Effector memory CD4-positive, alpha-beta T cell (primary cell): Measurements from ENCODE around the gene TNFAIP8L3.

ENCODE experiments used
- DNase-seq, 3 donors: peaks; one replicate each; pipeline ENCODE4 v3.0.0-alpha.2; 2020
- H3K27ac ChIP-seq: 2 replicates; pipeline ENCODE4 v1.7.0; 2013; ENCODE audit warnings: mild to moderate bottlenecking, low read length, moderate library complexity; ENCODE audit not compliant: insufficient read depth, poor library complexity, severe bottlenecking
- H3K27me3 ChIP-seq: replicated peaks from 2 replicates; pipeline ENCODE4 v1.7.0; 2013; ENCODE audit warnings: mild to moderate bottlenecking, low read length; ENCODE audit not compliant: insufficient read depth, control insufficient read depth, poor library complexity, severe bottlenecking
- H3K36me3 ChIP-seq: 2 replicates; pipeline ENCODE4 v1.7.0; 2013; ENCODE audit warnings: mild to moderate bottlenecking, low read length, moderate library complexity; ENCODE audit not compliant: control insufficient read depth, insufficient read depth
- H3K4me1 ChIP-seq: 2 replicates; pipeline ENCODE4 v1.7.0; 2013; ENCODE audit warnings: low read length, mild to moderate bottlenecking; ENCODE audit not compliant: control insufficient read depth, insufficient read depth, poor library complexity, severe bottlenecking
- H3K4me3 ChIP-seq: 2 replicates; pipeline ENCODE4 v1.7.0; 2013; ENCODE audit warnings: low read length, low read depth, mild to moderate bottlenecking; ENCODE audit not compliant: insufficient read depth, poor library complexity, severe bottlenecking
- H3K9me3 ChIP-seq: 2 replicates; pipeline ENCODE4 v1.7.0; 2013; ENCODE audit warnings: mild to moderate bottlenecking, low read length, moderate library complexity; ENCODE audit not compliant: control insufficient read depth

TNFAIP8L3 gene

GRCh38 chr15:51023499-51023898, 71.2 kb downstream of the TNFAIP8L3 start:
- Histone ChIP-seq H3K27me3 (no peaks in the 10 kb centered on the region), H3K27ac (no peak overlapping the region), H3K9me3 (no peaks in the 10 kb centered on the region), H3K36me3 (no peaks in the 10 kb centered on the region), H3K4me3 (no peak overlapping the region), H3K4me1 (no peaks in the 10 kb centered on the region)
- no peak for DNase-seq

DNA sequence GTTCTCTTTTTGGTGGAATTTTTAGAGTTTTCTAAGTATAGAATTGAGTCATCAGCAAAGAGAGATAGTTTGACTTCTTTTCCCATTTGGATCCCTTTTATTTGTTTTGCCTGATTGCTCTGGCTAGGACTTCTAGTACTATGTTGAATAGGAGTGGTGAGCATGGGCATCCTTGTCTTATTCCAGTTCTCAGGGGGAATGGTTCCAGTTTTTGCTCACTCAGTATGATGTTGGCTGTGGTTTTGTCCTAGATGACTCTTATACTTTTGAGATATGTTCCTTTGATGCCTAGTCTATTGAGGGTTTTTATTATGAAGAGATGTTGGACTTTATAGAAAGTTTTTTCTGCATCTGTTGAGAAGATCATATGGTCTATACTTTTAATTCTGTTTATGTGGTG, 72.5 kb downstream of the TNFAIP8L3 start:
- no peak for DNase-seq
- no peak overlapping the region for H3K4me3 ChIP-seq
- no peaks in the 10 kb centered on the region for H3K4me1 ChIP-seq
- no peaks in the 10 kb centered on the region for H3K27me3 ChIP-seq
- no peaks in the 10 kb centered on the region for H3K9me3 ChIP-seq
- no peaks in the 10 kb centered on the region for H3K36me3 ChIP-seq
- no peak overlapping the region for H3K27ac ChIP-seq

DNA sequence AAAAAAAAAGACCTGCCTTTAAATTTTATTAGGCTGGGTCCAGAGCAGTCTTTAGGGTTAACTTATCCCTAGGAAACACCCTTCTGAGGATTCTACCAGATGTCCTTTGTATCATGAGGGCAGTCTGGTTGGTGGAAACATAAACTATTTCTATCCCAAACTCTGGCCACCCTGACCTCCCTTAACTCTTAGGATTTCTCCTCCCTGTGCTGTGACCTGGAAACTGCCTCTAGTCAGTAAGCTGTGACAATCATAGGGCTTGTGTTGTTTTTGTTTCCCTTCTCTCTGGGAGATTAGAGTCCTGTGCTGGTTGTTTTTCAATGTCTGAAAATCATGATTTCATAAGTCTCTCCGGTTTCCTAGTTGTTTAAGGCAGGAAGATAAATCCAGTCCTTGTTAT, 78.1 kb downstream of the TNFAIP8L3 start:
- Histone ChIP-seq H3K36me3 (no peaks in the 10 kb centered on the region), H3K9me3 (no peaks in the 10 kb centered on the region), H3K27ac (no peak overlapping the region), H3K4me3 (no peak overlapping the region), H3K4me1 (no peaks in the 10 kb centered on the region), H3K27me3 (no peaks in the 10 kb centered on the region)
- DNase-seq: no peak

DNA sequence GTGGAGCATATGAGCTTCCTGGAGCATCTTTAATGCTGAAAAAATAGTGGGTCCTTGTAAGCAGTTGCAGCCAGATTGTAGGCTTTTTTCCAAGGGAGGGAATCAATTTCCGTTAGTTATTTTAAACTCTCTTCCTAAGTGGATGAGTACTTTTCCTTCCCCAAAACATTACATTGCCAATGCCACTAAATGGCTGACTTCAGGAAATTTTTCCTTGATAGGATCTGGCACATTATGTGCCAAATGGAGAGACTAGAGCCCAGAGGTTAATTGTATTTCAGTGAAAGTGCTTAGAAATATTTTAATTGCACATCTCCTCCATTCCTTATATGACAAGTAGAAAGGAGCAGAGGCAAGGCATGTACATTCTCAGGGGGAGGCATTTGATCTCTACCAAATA, 83.5 kb downstream of the TNFAIP8L3 start:
- H3K9me3 ChIP-seq: no peaks in the 10 kb centered on the region
- no peaks in the 10 kb centered on the region for H3K27me3 ChIP-seq
- H3K4me3 ChIP-seq: no peak overlapping the region

GRCh38 chr15:51007131-51007666, 87.5 kb downstream of the TNFAIP8L3 start:
- H3K36me3 ChIP-seq: no peaks in the 10 kb centered on the region
- no peak overlapping the region for H3K4me3 ChIP-seq
- H3K9me3 ChIP-seq: no peaks in the 10 kb centered on the region
- no peaks in the 10 kb centered on the region for H3K4me1 ChIP-seq
- DNase-seq: no peak
- no peak overlapping the region for H3K27ac ChIP-seq
- H3K27me3 ChIP-seq: no peaks in the 10 kb centered on the region

More for the DNA sequence above, 83.5 kb downstream of the TNFAIP8L3 start:
- Histone ChIP-seq H3K36me3 (no peaks in the 10 kb centered on the region), H3K27ac (no peak overlapping the region), H3K4me1 (no peaks in the 10 kb centered on the region)
- no peak for DNase-seq
